ENCODE measurements around the gene LRP1B. TPM values are rescaled to one million over a fixed set of nuclear protein-coding genes. Genes with fewer than 3 reads are reported as not detected.

Gene LRP1B
- total RNA-seq, 4 donors from 2014 or later: 37.1 to 82.7 (median 50.9) TPM

DNA sequence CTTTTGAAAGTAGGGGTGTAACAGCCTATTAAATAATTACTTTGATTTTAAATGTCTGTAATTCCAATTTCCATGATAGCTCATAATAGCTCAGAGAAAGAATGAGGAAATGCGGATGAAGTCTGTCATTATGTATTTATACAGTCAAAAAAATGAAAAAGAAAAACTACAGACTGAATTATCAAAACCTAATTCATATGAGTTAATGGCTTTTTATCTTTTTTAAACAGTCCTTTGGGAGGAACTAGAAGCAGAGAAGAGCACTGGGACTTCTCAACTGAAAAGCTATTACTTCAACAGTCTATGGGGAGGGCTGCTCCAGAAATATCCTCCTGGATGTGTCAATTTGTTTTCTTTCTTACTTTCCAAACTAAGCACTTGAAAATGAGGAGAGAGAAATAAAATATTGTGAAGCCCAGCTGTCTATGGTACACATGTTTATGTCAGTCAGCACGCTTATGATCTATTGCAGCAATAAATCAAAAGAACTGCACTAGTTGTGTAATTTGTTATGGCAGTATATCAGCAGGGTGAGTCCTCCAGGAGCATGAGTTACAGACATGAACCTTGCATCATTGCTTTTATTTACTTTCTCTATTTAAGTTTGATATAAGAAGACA lies 1550.2 kb downstream of the LRP1B start:
- no peaks in the 10 kb centered on the region for H3K4me1 ChIP-seq
- no peak overlapping the region for H3K27ac ChIP-seq
- H3K9me3 ChIP-seq: no peaks in the 10 kb centered on the region
- intact Hi-C loops (cut with DNase I): no loop called here
- H3K27me3 ChIP-seq: no peaks in the 10 kb centered on the region
- WGBS, 2 donors: 79 to 83% methylated on average over 2 of the region's 2 CpGs
- H3K36me3 ChIP-seq: no peaks in the 10 kb centered on the region
- DNase-seq: no peak
- H3K4me3 ChIP-seq (replicated peaks in 1 of 3): no peak overlapping the region
- TF ChIP-seq POLR2A (IDR thresholded peaks at IDR 0.05): no peak
- TF ChIP-seq, protein P1, sequence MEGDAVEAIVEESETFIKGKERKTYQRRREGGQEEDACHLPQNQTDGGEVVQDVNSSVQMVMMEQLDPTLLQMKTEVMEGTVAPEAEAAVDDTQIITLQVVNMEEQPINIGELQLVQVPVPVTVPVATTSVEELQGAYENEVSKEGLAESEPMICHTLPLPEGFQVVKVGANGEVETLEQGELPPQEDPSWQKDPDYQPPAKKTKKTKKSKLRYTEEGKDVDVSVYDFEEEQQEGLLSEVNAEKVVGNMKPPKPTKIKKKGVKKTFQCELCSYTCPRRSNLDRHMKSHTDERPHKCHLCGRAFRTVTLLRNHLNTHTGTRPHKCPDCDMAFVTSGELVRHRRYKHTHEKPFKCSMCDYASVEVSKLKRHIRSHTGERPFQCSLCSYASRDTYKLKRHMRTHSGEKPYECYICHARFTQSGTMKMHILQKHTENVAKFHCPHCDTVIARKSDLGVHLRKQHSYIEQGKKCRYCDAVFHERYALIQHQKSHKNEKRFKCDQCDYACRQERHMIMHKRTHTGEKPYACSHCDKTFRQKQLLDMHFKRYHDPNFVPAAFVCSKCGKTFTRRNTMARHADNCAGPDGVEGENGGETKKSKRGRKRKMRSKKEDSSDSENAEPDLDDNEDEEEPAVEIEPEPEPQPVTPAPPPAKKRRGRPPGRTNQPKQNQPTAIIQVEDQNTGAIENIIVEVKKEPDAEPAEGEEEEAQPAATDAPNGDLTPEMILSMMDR (IDR thresholded peaks at IDR 0.05): no peak

DNA sequence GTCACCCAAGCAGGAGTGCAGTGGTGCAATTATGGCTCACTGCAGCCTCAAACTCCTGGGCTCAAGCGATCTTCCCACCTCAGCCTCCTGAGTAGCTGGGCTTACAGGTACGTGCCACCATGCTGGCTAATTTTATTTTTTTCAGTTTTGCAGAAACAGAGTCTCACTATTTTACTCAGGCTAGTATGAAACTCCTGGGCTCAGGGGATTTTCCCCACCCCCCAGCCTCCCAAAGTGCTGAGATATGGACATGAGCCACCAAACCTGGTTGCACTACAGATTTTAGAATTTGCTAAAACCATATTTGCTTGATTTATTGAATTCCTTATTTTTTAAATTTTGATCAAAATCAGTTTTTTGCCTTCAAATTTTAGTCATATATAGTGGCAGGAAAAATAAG lies 1553.4 kb downstream of the LRP1B start:
- Histone ChIP-seq H3K36me3 (no peaks in the 10 kb centered on the region), H3K4me3 (replicated peaks in 1 of 3) (no peak overlapping the region), H3K4me1 (no peaks in the 10 kb centered on the region), H3K27ac (no peak overlapping the region), H3K27me3 (no peaks in the 10 kb centered on the region), H3K9me3 (no peaks in the 10 kb centered on the region)
- no peak for DNase-seq
- TF ChIP-seq, protein P1 (IDR thresholded peaks at IDR 0.05): no peak
- TF ChIP-seq POLR2A (IDR thresholded peaks at IDR 0.05): no peak
- intact Hi-C loops (cut with DNase I): no loop called here
- WGBS, 2 donors: 93 to 96% methylated on average over 2 of the region's 2 CpGs

DNA sequence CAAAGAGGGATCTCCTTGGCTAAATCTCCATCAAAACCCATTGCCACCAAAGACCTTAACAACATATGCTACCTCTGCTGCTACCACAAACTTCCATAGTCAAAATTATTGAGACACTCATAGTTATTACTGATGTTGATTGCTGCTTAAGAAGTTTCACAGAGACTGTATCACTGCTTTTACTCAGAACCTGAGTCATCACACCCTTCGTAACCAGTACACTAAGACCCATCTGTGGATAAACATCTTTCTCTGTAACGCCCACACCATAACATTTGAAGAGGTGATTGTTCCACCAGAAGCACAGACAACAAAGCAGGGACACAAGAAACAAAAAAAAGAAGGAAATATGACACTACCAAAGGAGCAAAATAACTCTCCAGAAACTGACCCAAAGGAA lies 1563.1 kb downstream of the LRP1B start:
- no peak for DNase-seq
- intact Hi-C loops (cut with DNase I): no loop called here
- no peaks in the 10 kb centered on the region for H3K9me3 ChIP-seq
- H3K4me3 ChIP-seq (replicated peaks in 1 of 3): no peak overlapping the region
- H3K4me1 ChIP-seq: no peaks in the 10 kb centered on the region
- no peak overlapping the region for H3K27ac ChIP-seq
- no peaks in the 10 kb centered on the region for H3K27me3 ChIP-seq
- TF ChIP-seq, protein P1 (IDR thresholded peaks at IDR 0.05): no peak
- TF ChIP-seq POLR2A (IDR thresholded peaks at IDR 0.05): no peak
- H3K36me3 ChIP-seq: no peaks in the 10 kb centered on the region
- 94 to 96% methylated on average over 2 of the region's 2 CpGs for WGBS, 2 donors

DNA sequence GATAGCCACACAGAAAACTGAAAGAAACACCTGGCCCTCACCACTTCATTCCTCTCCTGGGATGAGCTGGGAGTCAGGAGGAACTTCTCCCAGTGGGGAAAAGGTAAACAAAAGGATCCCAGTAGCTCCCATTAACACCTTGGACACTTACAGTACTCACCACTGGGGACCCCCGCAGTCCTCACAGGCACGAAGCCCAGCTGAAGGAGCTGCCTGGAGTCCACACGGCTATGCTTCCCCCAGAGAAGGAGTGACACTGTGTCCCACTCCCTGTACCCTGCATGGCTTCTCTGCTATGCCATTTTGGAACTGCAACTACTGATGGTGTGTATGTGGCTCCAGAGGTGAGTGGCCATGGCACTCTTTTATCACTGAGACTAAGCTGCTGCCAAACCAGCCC lies 1565.1 kb downstream of the LRP1B start:
- Histone ChIP-seq H3K4me3 (replicated peaks in 1 of 3) (no peak overlapping the region), H3K36me3 (no peaks in the 10 kb centered on the region), H3K4me1 (no peaks in the 10 kb centered on the region), H3K9me3 (no peaks in the 10 kb centered on the region), H3K27me3 (no peaks in the 10 kb centered on the region), H3K27ac (no peak overlapping the region)
- 79 to 86% methylated on average over 3 of the region's 3 CpGs for WGBS, 2 donors
- DNase-seq: no peak
- intact Hi-C loops (cut with DNase I): no loop called here
- TF ChIP-seq, protein P1 (IDR thresholded peaks at IDR 0.05): no peak
- TF ChIP-seq POLR2A (IDR thresholded peaks at IDR 0.05): no peak

DNA sequence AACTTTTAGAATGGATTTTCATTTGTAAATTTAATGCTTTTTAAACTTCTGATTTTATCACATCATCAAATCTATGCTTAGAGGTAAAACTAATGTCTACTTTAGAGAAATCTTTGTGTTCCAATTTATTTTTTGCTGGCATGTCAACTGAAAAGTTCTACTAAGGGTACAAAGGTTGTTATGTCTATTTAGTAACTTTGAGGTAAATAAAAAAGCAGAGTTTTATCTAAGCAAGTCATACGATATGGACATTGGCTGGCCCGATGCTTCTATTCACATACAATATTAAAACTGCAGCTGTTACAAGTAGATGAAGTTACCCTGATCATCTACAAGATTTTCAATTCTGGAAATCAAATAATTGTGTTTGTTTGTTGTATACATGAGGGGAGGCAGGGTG lies 1575.1 kb downstream of the LRP1B start:
- no peak overlapping the region for H3K4me3 ChIP-seq (replicated peaks in 1 of 3)
- no peak for TF ChIP-seq POLR2A (IDR thresholded peaks at IDR 0.05)
- TF ChIP-seq, protein P1 (IDR thresholded peaks at IDR 0.05): no peak
- H3K36me3 ChIP-seq: no peaks in the 10 kb centered on the region
- H3K27ac ChIP-seq: no peak overlapping the region
- intact Hi-C loops (cut with DNase I): no loop called here
- H3K9me3 ChIP-seq: no peaks in the 10 kb centered on the region
- DNase-seq: no peak
- H3K27me3 ChIP-seq: no peaks in the 10 kb centered on the region
- 92 to 95% methylated on average over 2 of the region's 2 CpGs for WGBS, 2 donors
- no peaks in the 10 kb centered on the region for H3K4me1 ChIP-seq

Measured in thyroid gland (tissue), 4 donors.